NCI-H774 (cell line): ENCODE measurements around the gene TPD52L2.

Experiments used
- DNase-seq: peaks from one replicate; lab custom pipeline; 2025; lab: John Stamatoyannopoulos, UW

TPD52L2 gene

DNA sequence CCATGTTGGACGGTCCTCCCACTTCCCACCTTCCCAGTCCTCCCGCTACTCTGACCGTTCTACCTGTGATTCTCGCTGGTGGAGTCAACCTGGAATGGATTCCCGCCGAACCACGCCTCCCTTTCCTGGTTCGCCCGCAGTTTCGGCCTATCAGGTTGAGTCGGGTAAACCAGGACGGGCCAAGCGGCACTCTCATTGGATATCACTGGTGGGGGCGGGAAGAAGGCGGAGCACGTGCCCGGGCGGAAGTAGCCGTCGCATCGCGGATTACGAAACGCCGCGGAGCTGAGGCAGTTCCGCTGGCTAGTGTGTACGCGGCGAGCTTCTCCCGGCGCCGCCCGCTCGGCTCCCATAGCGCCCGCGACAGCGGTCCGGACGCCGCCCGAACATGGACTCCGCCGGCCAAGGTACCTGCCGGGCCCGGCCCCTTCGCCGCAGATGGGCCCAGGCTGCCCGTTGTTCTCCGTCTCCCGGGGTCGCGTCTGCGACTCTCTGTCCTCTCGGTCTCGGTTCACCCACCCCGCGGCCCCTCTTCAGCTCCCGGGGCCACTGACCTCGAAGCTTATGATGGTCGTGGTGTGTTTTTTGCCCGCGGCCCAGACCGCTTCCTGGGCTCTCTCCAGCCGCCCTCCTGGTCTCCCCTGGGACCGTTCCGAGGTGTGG lies at the start of gene TPD52L2:
Gene TPD52L2, plus strand, starts transcription at position 293 of the 663 bp plus-strand sequence. Its CDS starts 96 bp downstream, at position 389.
- DNase-seq: peak; percentile 99

GRCh38 chr20:63815615-63816253 lies 49.3 kb upstream of the TPD52L2 start:
- DNase-seq: no peak

- no peak for DNase-seq
Measured at GRCh38 chr20:63819224-63819921, 45.7 kb upstream of the TPD52L2 start.

GRCh38 chr20:63821811-63822210 lies 43.3 kb upstream of the TPD52L2 start:
- DNase-seq: no peak

- no peak for DNase-seq
Measured at GRCh38 chr20:63822276-63822696, 42.8 kb upstream of the TPD52L2 start.

DNA sequence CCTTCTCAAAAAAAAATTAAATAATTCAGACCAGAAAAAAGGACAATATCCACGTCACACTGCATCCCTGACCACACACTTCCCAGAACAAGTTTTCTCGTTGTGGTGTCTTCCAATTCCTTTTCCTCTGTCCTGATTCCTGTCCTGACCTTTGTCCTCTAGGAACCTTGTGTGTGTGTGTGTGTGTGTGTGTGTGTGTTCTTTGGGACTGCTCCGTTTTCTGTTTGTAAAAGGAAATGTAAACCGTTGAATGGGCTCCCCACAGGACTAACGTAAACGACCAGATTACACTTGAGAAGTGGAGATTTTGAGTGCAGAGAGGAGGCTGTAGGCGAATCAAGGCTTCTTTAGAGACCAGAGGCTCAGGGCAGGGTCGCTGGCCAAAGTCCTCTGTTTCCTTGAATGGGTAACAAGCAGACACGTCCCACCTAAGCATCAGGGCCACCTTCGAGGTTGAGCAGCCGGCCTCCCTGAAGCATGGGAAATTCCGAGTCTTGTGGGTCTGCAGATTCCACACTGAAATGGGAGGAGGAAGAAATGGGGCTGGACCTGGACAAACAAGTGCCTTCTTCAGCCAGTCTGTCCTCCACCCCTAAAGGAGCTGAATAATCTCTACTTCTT lies 41.3 kb upstream of the TPD52L2 start:
- DNase-seq: no peak

GRCh38 chr20:63825331-63826118 lies 39.5 kb upstream of the TPD52L2 start:
- DNase-seq: no peak

- no peak for DNase-seq
Measured at GRCh38 chr20:63826753-63827152, 38.3 kb upstream of the TPD52L2 start.

DNA sequence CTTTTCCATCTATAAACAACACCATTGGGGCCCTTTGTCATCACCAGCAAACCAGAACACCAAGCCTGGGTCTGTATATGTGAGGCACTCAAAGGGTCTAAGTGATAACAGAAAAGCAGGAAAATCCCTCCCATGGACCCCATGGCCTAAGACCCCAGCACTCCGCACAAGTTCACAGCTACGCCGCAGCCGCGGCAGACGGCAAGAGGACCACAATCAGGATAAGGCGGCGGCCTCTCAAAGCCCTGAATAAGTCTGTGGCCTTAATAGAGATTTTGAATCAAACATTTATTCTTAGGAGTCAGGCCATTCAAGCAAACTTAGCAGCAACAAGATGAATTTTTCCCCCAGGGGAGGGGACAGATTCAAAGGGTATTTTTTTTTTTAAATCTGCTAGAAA lies 36.9 kb upstream of the TPD52L2 start:
- no peak for DNase-seq

DNA sequence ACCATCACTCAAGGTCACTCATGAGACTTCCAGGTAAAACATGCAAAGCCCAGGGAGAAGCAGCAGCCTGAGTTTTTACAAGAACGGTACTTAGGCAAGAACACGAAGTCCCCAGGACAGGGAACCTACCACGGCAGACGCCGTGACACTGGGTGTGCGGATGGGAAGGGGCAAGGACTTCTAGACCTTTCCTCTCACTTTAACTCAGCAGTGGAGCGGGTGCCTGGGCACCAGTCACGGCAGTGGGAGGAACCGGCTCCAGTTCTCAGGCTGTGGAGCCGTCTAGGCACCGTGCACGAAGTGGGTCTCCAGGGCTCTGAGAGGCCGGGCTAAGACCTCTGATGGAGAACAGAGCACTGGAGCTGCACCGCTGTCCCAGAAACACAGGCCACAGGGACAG lies 36.5 kb upstream of the TPD52L2 start:
- DNase-seq: no peak

GRCh38 chr20:63828951-63829350 lies 36.1 kb upstream of the TPD52L2 start:
- no peak for DNase-seq

- no peak for DNase-seq
Measured at GRCh38 chr20:63829603-63829944, 35.5 kb upstream of the TPD52L2 start.

DNA sequence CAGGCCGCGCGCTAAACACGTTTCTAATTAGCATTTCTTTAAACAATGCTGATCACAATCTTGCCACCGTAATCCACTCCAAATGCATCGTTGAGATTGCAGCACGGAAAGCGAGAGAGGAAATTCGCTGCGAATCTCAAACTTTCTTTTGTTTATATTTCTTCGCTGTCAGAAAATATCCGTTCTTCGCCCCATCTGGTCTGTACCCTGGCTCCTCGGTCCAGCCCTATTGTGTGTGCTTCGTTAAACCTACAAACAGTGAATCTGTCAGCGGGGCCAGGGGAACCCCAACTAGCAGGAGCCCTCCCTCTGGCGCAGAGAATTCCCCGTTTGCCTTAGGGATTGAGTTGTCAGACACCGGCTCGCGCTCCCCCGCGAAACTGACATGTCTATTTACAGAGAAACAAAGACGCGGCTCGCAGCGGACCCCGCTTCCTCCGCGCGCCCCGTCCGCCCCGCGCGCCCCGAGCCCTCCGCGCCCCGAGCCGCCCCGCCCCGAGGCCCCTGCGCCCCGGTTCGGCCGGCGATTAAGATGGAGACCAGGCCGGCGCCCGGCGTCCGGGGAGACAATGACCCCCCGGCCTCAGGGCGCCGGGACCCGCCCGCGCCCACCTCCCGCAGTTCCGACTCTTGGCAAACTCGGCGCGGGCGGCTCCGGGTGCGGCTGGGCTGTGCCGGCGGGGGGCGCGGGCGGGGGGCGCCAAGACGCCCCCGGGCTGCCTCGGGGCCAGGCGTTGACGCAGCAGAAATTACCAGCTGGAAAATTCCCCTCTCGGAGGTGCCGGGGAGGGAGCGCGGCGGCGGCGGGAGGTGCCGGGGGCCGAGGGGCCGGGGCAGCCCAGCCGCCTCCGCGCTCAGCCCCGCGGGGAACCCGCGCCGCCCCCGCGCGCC lies 34.9 kb upstream of the TPD52L2 start:
- no peak for DNase-seq

DNA sequence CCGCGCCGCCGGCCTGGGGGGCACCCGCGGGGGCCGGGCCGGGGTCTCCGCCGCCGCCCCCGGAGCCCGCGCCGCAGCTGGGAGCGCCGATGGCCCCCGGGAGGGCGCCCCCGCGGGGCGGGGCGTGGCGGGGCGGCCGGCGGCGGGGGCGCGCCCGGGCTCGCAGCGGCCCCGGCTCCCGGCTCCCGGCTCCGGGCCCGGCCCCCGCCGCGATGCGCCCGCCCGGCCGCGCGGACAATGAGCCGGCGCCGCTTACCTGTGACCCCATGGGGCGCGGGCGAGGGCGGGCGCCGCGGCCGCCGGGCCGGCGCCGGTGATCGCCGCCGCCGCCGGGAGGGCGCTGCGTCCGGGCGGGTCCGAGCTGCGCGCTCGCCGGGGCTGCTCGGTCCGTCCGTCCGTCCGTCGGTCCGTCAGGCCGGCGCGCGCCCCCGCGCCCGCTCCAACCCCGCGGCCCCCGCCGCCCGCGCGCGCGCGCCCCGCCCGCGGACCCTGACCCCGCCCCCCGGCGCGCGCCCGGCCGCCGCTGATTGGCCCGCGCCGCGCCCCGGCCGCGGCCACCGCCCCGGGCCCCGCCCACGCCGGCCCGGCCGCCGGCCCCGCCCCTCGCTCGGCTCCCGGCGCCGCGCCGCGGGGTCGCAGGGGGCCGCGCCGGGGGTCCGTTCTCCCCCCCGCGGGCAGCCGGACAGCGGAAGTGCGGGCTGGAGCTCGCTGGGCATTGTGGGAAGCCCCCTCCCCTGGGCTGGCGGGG lies 34.1 kb upstream of the TPD52L2 start, which contains the start of gene ZBTB46:
Gene ZBTB46, minus strand, starts transcription at position 424 of the 748 bp plus-strand sequence. CDS start 40,507 bp downstream, outside the sequence.
- DNase-seq: peak; percentile 43

- no peak for DNase-seq
Measured at GRCh38 chr20:63831646-63831992, 33.5 kb upstream of the TPD52L2 start.

DNA sequence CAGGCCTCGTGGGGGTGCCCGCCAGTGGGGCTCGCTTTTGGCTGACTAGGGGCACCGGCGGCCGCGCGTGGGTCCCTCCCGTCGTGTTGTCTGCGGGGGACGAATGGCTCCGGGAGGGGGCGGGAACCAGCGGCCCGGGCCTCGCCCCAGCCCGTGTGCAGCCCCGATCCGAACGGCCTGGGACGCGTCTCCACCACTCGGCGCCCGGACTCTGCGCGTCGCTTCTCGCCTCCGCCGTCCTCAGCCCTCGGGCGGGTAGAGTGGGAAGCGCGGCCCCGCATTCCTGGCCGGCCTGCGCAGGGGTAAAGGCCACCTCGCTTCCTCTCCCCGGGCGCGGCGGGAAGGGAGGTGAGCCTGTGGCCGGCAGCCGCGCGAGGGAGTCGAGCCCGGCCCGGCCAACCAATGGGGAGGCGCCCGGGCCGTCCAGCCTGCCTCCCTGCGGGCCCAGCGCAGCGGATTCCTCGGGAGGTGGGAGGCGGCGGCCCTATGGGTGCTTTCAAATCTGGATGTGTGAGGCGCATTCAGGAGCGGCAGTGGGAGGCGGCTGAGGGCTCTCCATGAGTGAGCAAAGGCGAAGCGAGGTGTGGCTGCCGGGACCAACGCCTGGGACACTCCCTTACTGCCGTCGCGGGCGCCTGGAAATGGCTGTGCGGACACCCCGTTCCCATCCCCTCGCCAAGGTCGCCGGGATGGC lies 32.9 kb upstream of the TPD52L2 start:
- DNase-seq: no peak

GRCh38 chr20:63833776-63834490 lies 31.1 kb upstream of the TPD52L2 start:
- DNase-seq: no peak

DNA sequence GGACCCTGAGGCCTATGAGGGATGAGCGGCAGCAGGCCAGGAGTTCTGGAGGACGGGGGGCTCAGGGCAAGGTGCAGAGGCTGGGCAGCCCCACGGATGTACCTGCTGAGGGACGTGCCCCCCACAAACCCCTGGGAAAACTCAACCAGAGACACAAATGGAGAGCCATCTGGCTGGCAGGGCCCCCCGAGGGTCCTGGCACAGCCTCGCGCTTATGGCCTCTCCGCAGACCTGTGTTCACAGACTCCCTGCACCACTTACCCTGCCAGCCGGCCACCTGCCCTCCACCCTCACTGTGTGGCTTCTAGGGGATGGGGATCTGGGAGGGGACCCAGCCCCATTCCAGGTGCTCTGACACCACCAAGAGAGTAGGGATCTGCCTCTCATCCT lies 30.6 kb upstream of the TPD52L2 start:
- no peak for DNase-seq
